Panc1 (cell line): ENCODE measurements around the gene VWC2L. TPM values are rescaled to one million over a fixed set of nuclear protein-coding genes. Genes with fewer than 3 reads are reported as not detected.

ENCODE experiments used
- ATAC-seq: fragments of 200-7000 bp; cut with Tn5 transposase; 2 replicates; pipeline ENCODE4 v1.9.1; 2020; ENCODE audit warnings: mild to moderate bottlenecking, moderate library complexity
- BruUV-seq: library from RNA; stranded (reverse); fragments of 400-500 nt; replicated peaks from 2 replicates; lab custom pipeline; 2021; lab: Mats Ljungman, UMichigan
- CTCF ChIA-PET: fragments of 300-600 bp; sonication (Branson Sonifier 250); formaldehyde crosslinking; loops from one replicate; lab custom pipeline; 2022; ENCODE audit warnings: antibody characterized with exemption; lab: Charles Lee
- POLR2A ChIA-PET: fragments of 300-600 bp; sonication (Branson Sonifier 250); formaldehyde crosslinking; loops from one replicate; lab custom pipeline; 2022; ENCODE audit warnings: antibody characterized with exemption; lab: Charles Lee
- DNase-seq: peaks from one replicate; pipeline ENCODE4 v3.0.0-alpha.2; 2010; ENCODE audit warnings: low read depth, low spot score
- H3K27ac ChIP-seq: 2 replicates; pipeline ENCODE4 v1.5.1; 2011; ENCODE audit warnings: mild to moderate bottlenecking, low read length, inconsistent platforms
- H3K27me3 ChIP-seq: fragments of 200-500 bp; sonication (Bioruptor generic); 2 replicates; pipeline ENCODE4 v1.6.0; 2014; ENCODE audit warnings: low read length, inconsistent platforms; ENCODE audit not compliant: control insufficient read depth, insufficient read depth
- H3K36me3 ChIP-seq: fragments of 200-500 bp; sonication (Bioruptor generic); 2 replicates; pipeline ENCODE4 v1.5.1; 2014; ENCODE audit warnings: inconsistent platforms, mild to moderate bottlenecking, low read length, moderate library complexity; ENCODE audit not compliant: control insufficient read depth, insufficient read depth
- H3K4me1 ChIP-seq: 2 replicates; pipeline ENCODE4 v1.5.1; 2011; ENCODE audit warnings: inconsistent platforms, mild to moderate bottlenecking, low read length, moderate library complexity; ENCODE audit not compliant: control insufficient read depth, insufficient read depth
- H3K4me3 ChIP-seq, 2 experiments: 2 replicates each; pipeline ENCODE4 v1.5.1; 2011 to 2012; ENCODE audit warnings: low read depth in 2 of 2, low read length in 2 of 2, mild to moderate bottlenecking in 2 of 2, inconsistent platforms in 1 of 2, moderate library complexity in 1 of 2
- H3K9me3 ChIP-seq: fragments of 200-500 bp; sonication (Bioruptor generic); 2 replicates; pipeline ENCODE4 v1.5.1; 2014; ENCODE audit warnings: low read depth, mild to moderate bottlenecking, inconsistent platforms, low read length, moderate library complexity; ENCODE audit not compliant: control insufficient read depth, insufficient read depth
- CTCF ChIP-seq: fragments of 450-650 bp; IDR thresholded peaks from 2 replicates; pipeline ENCODE4 v1.5.1; 2017; ENCODE audit warnings: mild to moderate bottlenecking
- POLR2AphosphoS5 ChIP-seq: IDR thresholded peaks from 2 replicates; pipeline ENCODE4 v1.6.1; 2012; ENCODE audit warnings: mild to moderate bottlenecking, low read depth, low read length, moderate library complexity
- SIN3A ChIP-seq: IDR thresholded peaks from 2 replicates; pipeline ENCODE4 v1.6.1; 2012; ENCODE audit warnings: low read depth, mild to moderate bottlenecking, low read length, moderate library complexity, borderline replicate concordance; ENCODE audit not compliant: insufficient read depth
- TCF7L2 ChIP-seq: IDR thresholded peaks from 2 replicates; pipeline ENCODE4 v1.6.1; 2011; ENCODE audit warnings: mild to moderate bottlenecking, low read depth, low read length, inconsistent platforms
- in situ Hi-C: cut with HindIII; loops from 2 replicates; pipeline ENCODE4 v1.10.0; 2016; ENCODE audit warnings: low sequenced_read_pairs, low pct_unique_long_range_greater_than_20kb
- intact Hi-C: fragments of 100-400 bp; cut with micrococcal nuclease; formaldehyde crosslinking; loops from one replicate; pipeline ENCODE4 v1.10.0; 2022; ENCODE audit not compliant: unreplicated experiment
- total RNA-seq: library from RNA; stranded (reverse); gene quantifications from one replicate; pipeline ENCODE4 v1.2.1, GENCODE V29; 2021; ENCODE audit not compliant: unreplicated experiment
- TF ChIP-seq, protein P1 (sequence below), 2 experiments: IDR thresholded peaks; 2 replicates each; pipeline ENCODE4 v1.6.1; 2011 to 2012; ENCODE audit warnings: low read depth in 2 of 2, control low read depth in 1 of 2, low read length in 1 of 2, mild to moderate bottlenecking in 1 of 2, moderate library complexity in 1 of 2; ENCODE audit not compliant: insufficient read depth in 1 of 2

Gene VWC2L
- total RNA-seq, 1 experiment from 2014 or later = not detected

- Histone ChIP-seq H3K4me1 (no peaks in the 10 kb centered on the region), H3K9me3 (no peaks in the 10 kb centered on the region), H3K27ac (no peak overlapping the region), H3K36me3 (no peaks in the 10 kb centered on the region), H3K4me3 (no peak overlapping the region), H3K27me3 (no peaks in the 10 kb centered on the region)
- CTCF ChIA-PET = no interaction called here
- DNase-seq = no peak
- BruUV-seq = no TSS peak
- no peak for ATAC-seq
- POLR2A ChIA-PET = no interaction called here
- intact Hi-C loops (no loop called here), in situ Hi-C loops (no loop called here)
- TF ChIP-seq TCF7L2 = no peak
- no peak for TF ChIP-seq SIN3A
- TF ChIP-seq POLR2AphosphoS5 = no peak
- TF ChIP-seq CTCF = no peak; the same call in 1 of the 2 replicates
- TF ChIP-seq, protein P1, sequence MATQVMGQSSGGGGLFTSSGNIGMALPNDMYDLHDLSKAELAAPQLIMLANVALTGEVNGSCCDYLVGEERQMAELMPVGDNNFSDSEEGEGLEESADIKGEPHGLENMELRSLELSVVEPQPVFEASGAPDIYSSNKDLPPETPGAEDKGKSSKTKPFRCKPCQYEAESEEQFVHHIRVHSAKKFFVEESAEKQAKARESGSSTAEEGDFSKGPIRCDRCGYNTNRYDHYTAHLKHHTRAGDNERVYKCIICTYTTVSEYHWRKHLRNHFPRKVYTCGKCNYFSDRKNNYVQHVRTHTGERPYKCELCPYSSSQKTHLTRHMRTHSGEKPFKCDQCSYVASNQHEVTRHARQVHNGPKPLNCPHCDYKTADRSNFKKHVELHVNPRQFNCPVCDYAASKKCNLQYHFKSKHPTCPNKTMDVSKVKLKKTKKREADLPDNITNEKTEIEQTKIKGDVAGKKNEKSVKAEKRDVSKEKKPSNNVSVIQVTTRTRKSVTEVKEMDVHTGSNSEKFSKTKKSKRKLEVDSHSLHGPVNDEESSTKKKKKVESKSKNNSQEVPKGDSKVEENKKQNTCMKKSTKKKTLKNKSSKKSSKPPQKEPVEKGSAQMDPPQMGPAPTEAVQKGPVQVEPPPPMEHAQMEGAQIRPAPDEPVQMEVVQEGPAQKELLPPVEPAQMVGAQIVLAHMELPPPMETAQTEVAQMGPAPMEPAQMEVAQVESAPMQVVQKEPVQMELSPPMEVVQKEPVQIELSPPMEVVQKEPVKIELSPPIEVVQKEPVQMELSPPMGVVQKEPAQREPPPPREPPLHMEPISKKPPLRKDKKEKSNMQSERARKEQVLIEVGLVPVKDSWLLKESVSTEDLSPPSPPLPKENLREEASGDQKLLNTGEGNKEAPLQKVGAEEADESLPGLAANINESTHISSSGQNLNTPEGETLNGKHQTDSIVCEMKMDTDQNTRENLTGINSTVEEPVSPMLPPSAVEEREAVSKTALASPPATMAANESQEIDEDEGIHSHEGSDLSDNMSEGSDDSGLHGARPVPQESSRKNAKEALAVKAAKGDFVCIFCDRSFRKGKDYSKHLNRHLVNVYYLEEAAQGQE (IDR thresholded peaks at IDR 0.05; ENCODE audit: insufficient read depth in 1 of 2, low read depth in 2 of 2, low read length in 1 of 2) = no peak
Measured at GRCh38 chr2:214378455-214379103, 32.3 kb upstream of the VWC2L start.

- in situ Hi-C loops = no loop called here
- intact Hi-C loops = no loop called here
- no TSS peak for BruUV-seq
- no peak overlapping the region for H3K27ac ChIP-seq
- DNase-seq = no peak
- no peaks in the 10 kb centered on the region for H3K9me3 ChIP-seq
- no peak for ATAC-seq
- POLR2A ChIA-PET = no interaction called here
- CTCF ChIA-PET = no interaction called here
- no peaks in the 10 kb centered on the region for H3K36me3 ChIP-seq
- no peak overlapping the region for H3K4me3 ChIP-seq
- no peak for TF ChIP-seq CTCF
- TF ChIP-seq, protein P1 (IDR thresholded peaks at IDR 0.05; ENCODE audit: insufficient read depth in 1 of 2, low read depth in 2 of 2, low read length in 1 of 2) = no peak
- no peak for TF ChIP-seq POLR2AphosphoS5
- TF ChIP-seq SIN3A = no peak
- no peak for TF ChIP-seq TCF7L2
- H3K27me3 ChIP-seq = no peaks in the 10 kb centered on the region
- H3K4me1 ChIP-seq = no peaks in the 10 kb centered on the region
Measured at GRCh38 chr2:214379227-214379626, 31.6 kb upstream of the VWC2L start.
